ENCODE measurements around the gene C17orf113. TPM values are rescaled to one million over a fixed set of nuclear protein-coding genes. Genes with fewer than 3 reads are reported as not detected.

Gene C17orf113
- total and polyA plus RNA-seq, 11 donors = 0.24 to 1.2 (median 0.72) TPM

DNA sequence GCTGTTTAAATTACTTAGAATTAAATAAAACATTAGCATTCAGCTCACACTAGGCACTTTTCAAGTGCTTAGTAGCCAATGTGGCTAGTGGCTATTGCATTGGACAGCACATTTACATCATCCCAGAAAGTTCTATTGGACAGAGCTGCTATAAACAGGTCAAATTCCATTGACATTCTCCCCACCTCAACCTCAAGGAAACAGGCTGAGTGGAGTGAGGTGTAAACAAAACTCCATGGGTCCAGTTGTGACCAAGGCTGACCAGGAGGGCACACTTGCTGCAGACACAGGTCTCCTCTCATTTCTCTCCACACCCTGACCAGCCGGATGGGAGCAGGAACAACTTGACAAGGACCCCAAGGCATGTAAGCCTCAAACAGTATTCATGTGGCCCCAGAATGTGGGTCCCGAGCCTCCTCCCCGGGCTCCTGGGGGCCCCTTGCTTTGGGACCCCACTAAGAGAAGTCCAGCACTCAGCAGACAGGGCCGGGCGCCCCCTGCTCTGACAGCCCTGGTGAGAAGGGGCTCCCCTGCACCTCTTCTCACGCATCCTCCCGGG, 488 bp downstream of the C17orf113 start:
- Histone ChIP-seq H3K27ac (peak overlapping the region in 4 of 12 donors; percentile 30 to 56 (median 50)), H3K4me3 (peak overlapping the region; percentile 52 to 86 (median 74)), H3K27me3 (peaks cover 0 to 28% (median 0%) of the 10 kb centered on the region in 9 donors), H3K36me3 (no peaks in the 10 kb centered on the region), H3K4me1 (peaks cover 0 to 13% (median 6%) of the 10 kb centered on the region in 12 donors), H3K9me3 (no peaks in the 10 kb centered on the region)
- intact Hi-C loops (cut with DNase I) = no loop called here
- no peak for TF ChIP-seq POLR2A (IDR thresholded peaks at IDR 0.05)
- TF ChIP-seq, protein P1, sequence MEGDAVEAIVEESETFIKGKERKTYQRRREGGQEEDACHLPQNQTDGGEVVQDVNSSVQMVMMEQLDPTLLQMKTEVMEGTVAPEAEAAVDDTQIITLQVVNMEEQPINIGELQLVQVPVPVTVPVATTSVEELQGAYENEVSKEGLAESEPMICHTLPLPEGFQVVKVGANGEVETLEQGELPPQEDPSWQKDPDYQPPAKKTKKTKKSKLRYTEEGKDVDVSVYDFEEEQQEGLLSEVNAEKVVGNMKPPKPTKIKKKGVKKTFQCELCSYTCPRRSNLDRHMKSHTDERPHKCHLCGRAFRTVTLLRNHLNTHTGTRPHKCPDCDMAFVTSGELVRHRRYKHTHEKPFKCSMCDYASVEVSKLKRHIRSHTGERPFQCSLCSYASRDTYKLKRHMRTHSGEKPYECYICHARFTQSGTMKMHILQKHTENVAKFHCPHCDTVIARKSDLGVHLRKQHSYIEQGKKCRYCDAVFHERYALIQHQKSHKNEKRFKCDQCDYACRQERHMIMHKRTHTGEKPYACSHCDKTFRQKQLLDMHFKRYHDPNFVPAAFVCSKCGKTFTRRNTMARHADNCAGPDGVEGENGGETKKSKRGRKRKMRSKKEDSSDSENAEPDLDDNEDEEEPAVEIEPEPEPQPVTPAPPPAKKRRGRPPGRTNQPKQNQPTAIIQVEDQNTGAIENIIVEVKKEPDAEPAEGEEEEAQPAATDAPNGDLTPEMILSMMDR (IDR thresholded peaks at IDR 0.05) = no peak
- ATAC-seq (peak in 1 of 4 donors; percentile 11), DNase-seq (no peak)
- WGBS, 4 donors = 0% methylated on average over 3 to 7 of the region's 7 CpGs

DNA sequence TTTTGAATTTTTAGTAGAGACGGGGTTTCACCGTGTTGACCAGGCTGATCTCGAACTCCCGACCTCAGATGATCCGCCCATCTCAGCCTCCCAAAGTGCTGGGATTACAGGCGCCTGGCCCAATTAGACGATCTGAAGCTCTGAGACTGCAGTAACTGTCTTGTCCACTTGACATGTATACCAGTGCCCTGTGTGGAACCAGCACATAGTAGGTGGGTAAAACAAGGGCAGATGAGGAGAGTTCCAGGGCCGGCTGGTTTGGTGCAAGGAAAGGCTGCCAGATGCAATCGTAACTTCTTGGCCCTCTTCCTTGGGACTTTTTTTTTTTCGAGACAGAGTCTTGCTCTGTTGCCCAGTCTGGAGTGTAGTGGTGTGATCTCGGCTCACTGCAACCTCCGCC, 3.1 kb downstream of the C17orf113 start:
- Histone ChIP-seq H3K9me3 (no peaks in the 10 kb centered on the region), H3K4me1 (peaks cover 0 to 13% (median 6%) of the 10 kb centered on the region in 12 donors), H3K27me3 (peaks cover 0 to 4% (median 0%) of the 10 kb centered on the region in 9 donors), H3K4me3 (no peak overlapping the region), H3K36me3 (no peaks in the 10 kb centered on the region), H3K27ac (no peak overlapping the region)
- no peak for TF ChIP-seq POLR2A (IDR thresholded peaks at IDR 0.05)
- TF ChIP-seq, protein P1 (IDR thresholded peaks at IDR 0.05) = no peak
- intact Hi-C loops (cut with DNase I) = no loop called here
- 86 to 90% (median 88%) methylated on average over 12 of the region's 12 CpGs for WGBS, 4 donors
- DNase-seq = no peak
- ATAC-seq = no peak

DNA sequence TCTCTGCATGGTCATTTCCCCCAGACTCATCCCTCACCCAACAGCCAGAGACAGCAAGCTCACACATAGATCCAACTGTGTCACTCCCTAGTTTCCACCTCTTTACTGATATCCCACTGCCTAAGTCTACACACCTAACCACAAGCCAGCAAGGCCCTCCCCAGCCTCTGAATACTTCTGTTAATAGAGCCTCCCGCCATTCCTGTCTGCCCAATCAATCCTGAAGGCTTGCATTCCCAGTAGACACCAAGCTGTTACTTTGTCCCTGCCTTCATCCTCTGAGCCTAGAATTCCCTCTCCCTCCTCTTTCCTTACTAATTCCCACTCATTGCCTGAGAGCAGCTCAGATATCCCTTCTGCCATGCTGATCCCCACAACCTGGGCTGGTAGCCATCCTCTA, 4.7 kb downstream of the C17orf113 start:
- no peak for DNase-seq
- peaks cover 0 to 9% (median 6%) of the 10 kb centered on the region in 12 donors for H3K4me1 ChIP-seq
- H3K4me3 ChIP-seq = no peak overlapping the region
- no peak for ATAC-seq
- no peaks in the 10 kb centered on the region for H3K27me3 ChIP-seq
- TF ChIP-seq, protein P1 (IDR thresholded peaks at IDR 0.05) = no peak
- no peak for TF ChIP-seq POLR2A (IDR thresholded peaks at IDR 0.05)
- no peak overlapping the region for H3K27ac ChIP-seq
- no peaks in the 10 kb centered on the region for H3K36me3 ChIP-seq
- WGBS, 4 donors = 76 to 85% (median 80%) methylated on average over 1 of the region's 1 CpG
- H3K9me3 ChIP-seq = no peaks in the 10 kb centered on the region
- intact Hi-C loops (cut with DNase I) = no loop called here

DNA sequence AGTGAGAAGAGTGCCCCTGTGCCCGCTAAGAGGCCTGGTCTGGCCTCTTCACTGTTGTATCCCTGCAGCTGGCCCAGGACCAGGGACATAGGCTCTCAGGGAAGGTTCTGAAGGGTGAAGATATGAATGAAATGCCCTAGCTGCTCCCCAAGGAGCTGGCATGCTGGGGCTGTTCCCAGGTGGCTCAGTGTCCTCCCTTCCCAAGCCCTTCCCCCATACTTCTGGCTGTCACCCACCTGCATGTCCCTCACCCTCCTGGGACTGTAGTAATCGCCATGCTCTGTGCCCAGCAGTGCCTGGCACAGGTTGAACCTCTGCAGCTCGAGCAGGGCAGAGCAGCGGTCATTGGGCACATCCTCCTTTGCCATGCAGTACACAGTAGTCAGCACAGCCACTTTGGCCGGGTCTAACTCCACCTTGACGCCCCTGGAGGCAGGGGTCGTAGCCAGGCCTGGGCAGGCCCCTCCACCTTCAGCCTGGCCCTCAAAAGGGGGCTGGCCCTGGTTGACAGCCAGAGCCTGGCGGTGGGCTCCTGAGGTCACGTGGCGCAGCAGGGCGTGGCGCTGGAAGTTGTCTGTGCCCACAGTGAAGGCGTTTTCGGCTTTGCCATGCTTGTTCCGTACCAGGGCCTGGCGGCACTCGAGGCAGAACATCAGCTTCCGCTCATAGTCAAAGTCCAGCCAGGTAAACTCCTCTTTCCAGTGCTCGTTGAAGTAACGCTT, 7.6 kb downstream of the C17orf113 start:
- 90 to 95% (median 95%) methylated on average over 18 to 20 of the region's 20 CpGs for WGBS, 4 donors
- H3K4me3 ChIP-seq = no peak overlapping the region
- peaks cover 0 to 10% (median 0%) of the 10 kb centered on the region in 12 donors for H3K4me1 ChIP-seq
- TF ChIP-seq, protein P1 (IDR thresholded peaks at IDR 0.05) = no peak
- no peaks in the 10 kb centered on the region for H3K9me3 ChIP-seq
- intact Hi-C loops (cut with DNase I) = no loop called here
- DNase-seq (no peak), ATAC-seq (no peak)
- no peak overlapping the region for H3K27ac ChIP-seq
- peaks cover 0 to 12% (median 0%) of the 10 kb centered on the region in 9 donors for H3K27me3 ChIP-seq
- H3K36me3 ChIP-seq = no peaks in the 10 kb centered on the region

All from heart left ventricle (tissue), 16 donors.